G401 (cell line): ENCODE data around the gene HNRNPA1. TPM values are rescaled to one million over a fixed set of nuclear protein-coding genes. Genes with fewer than 3 reads are reported as not detected.
"Not testable (repeated sequence)": the region's sequence is repeated elsewhere in the genome, so short reads cannot be mapped to it uniquely, and the experiment has no call there.

ENCODE experiments used
- DNase-seq: peaks from one replicate; pipeline ENCODE4 v3.0.0-alpha.2; 2015; ENCODE audit warnings: low spot score
- in situ Hi-C: cut with HindIII; loops from 2 replicates; pipeline ENCODE4 v1.10.0; 2016; ENCODE audit warnings: low sequenced_read_pairs, mixed read lengths
- total RNA-seq: library from RNA; depleted of rRNA; stranded (reverse); fragments of >200 nt; shearing (Covaris generic); gene quantifications from 2 replicates; pipeline ENCODE4 v1.2.3, GENCODE V29; 2014

Gene HNRNPA1
- total RNA-seq, 1 experiment from 2014 or later, result 417 TPM

DNA sequence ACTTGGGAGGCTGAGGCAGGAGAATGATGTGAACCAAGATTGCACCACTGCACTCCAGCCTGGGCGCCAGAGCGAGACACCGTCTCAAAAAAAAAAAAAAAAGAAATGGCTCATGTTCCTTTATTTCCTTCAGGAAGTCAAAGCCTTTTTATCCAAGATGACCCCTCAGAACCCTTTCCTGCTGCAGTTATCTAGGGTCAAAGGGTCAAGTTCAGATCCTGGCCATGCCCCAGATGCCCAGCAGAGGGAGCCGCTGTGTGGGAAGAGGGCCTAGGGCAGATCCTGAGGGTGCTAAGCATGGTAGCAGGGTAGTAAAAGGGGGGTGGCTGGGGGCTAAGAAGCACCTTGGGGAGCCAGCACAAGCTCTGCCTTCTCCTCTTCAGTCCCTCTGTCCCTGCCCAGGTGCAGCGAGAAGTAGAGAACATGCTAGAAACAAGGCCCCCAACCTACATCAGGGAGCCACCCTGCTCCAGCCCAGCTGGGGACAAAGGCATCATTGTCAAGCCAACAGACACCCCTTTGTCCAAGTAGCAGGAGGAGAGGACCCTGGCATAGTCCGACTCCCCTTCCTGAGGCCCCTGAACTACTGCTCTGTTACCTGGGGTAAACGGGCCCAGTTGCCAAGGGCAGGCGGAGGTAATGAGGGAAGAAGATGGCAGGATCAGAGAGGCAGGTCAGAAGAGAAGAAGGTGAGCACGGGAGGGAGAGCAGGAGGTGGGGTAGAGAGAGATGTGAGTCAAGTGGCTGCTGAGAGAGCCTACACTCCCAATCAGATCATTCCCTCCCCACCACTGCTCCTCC, 13.8 kb downstream of the HNRNPA1 start:
- DNase-seq, result no peak
- in situ Hi-C loops, result loop anchor here (5.0 kb wide), 1 partner anchor 33 kb away; the partner anchor contains the start of gene COPZ1

GRCh38 chr12:54294953-54295566, 14.5 kb downstream of the HNRNPA1 start:
- in situ Hi-C loops, result loop anchor here (5.0 kb wide), 1 partner anchor 32 kb away; the partner anchor contains the start of gene COPZ1

GRCh38 chr12:54296393-54297099, 16.0 kb downstream of the HNRNPA1 start:
- no peak for DNase-seq
- in situ Hi-C loops, result no loop called here

More at GRCh38 chr12:54294953-54295566, 14.5 kb downstream of the HNRNPA1 start:
- DNase-seq, result peak; percentile 36

DNA sequence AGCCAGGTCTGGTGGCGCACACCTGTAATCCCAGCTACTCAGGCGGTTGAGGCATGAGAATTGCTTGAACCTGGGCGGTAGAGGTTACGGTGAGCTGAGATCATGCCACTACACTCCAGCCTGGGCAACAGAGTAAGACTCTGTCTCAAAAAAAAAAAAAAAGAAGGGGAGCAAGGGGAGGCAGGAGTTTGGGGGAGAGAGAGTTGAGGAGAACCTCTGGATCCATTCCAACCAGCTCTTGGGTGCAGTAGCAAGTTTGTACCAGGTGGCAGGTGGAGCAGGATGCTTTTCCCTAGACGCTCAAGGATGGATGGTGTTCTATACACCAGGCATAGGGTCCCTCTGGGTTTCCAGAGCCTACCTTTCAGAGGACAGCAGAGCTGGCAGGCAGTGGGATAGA, 18.4 kb downstream of the HNRNPA1 start:
- no peak for DNase-seq
- in situ Hi-C loops, result no loop called here

- in situ Hi-C loops, result no loop called here
- DNase-seq, result no peak
Observed at GRCh38 chr12:54299515-54300224, 19.1 kb downstream of the HNRNPA1 start.

GRCh38 chr12:54300225-54300731, 19.8 kb downstream of the HNRNPA1 start:
- in situ Hi-C loops, result no loop called here
- DNase-seq, result no peak

GRCh38 chr12:54300732-54301427, 20.4 kb downstream of the HNRNPA1 start, which contains the start of gene NFE2:
NFE2 (minus strand) TSS chr12:54301015; CDS start chr12:54295248, 5,767 bp downstream.
- in situ Hi-C loops, result no loop called here
- no peak for DNase-seq

GRCh38 chr12:54301428-54302048, 21.0 kb downstream of the HNRNPA1 start:
- in situ Hi-C loops, result no loop called here
- DNase-seq, result no peak

DNA sequence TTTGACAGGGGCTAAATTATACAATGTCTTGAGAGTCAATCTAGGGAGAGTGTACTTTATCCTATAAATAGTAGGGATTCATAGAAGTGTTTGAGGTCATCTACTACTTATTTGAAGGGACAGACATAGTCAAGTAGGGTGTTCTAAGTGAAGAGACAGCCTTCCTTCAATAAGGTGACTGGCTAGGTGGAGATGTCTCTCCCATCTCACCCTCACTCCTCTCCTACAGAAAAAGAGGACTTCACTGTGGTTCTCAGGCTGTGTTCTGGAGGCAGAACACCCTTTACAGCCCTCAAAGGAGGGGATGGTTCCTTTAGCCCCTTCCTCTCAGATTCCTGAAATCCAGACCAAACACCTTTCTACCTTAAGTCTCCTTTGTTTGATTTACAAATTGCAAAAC, 23.1 kb downstream of the HNRNPA1 start:
- in situ Hi-C loops, result no loop called here
- no peak for DNase-seq

DNA sequence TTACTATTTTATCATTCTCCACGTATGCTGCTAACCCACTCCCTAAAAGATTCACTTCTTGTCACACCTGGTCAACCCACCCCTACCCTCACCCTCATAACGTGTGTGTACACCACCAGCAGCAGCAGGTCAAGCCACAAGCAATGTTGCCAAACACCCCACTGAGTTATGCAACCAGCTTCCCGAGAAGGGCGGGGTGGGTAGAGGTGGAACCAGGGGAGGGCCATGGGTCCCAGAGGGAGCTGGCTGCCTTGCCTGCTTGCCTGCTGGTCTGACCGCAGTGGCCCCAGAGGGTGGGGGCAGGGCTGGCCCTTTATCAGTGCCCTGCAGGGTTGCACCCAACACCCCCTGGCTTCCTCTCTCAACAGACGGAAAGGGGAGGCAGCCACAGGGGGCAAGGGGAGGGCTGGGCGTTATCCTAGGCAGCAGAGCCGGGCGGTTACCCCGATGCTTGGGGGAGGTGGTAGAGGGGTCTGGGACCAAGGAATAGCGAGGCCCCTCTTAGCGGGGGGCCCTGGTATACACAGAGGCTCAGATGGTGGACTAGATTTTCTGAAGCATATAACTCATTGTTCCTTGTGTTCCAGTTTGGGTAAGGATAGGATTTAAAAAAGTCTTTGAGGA, 23.8 kb downstream of the HNRNPA1 start:
- no peak for DNase-seq
- in situ Hi-C loops, result no loop called here

GRCh38 chr12:54306925-54307741, 26.6 kb downstream of the HNRNPA1 start:
- no peak for DNase-seq
- in situ Hi-C loops, result no loop called here

DNA sequence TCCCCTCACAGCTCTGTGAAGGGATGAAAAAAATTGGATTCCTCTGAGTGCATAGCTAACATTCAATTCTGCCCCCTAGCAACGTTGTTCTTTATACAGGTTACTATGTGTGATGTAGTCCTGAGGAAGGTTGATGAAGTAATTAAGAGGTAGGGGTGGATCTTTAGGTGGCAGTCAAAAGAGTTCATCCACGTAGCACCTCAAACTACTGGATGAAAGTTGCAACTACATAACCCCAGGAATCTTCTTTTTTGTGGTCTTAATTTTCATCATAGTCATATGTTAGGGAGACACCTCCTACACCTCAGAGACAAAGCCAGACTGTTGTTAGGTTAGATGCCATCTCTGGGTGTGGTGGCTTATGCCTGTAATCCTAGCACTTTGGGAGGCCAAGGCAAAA, 30.5 kb downstream of the HNRNPA1 start:
- DNase-seq, result no peak
- in situ Hi-C loops, result no loop called here

- in situ Hi-C loops, DNase-seq: not testable (repeated sequence)
Observed at GRCh38 chr12:54312309-54312708, 31.8 kb downstream of the HNRNPA1 start.

- no peak for DNase-seq
- in situ Hi-C loops, result no loop called here
Observed at GRCh38 chr12:54321363-54321762, 40.8 kb downstream of the HNRNPA1 start.

DNA sequence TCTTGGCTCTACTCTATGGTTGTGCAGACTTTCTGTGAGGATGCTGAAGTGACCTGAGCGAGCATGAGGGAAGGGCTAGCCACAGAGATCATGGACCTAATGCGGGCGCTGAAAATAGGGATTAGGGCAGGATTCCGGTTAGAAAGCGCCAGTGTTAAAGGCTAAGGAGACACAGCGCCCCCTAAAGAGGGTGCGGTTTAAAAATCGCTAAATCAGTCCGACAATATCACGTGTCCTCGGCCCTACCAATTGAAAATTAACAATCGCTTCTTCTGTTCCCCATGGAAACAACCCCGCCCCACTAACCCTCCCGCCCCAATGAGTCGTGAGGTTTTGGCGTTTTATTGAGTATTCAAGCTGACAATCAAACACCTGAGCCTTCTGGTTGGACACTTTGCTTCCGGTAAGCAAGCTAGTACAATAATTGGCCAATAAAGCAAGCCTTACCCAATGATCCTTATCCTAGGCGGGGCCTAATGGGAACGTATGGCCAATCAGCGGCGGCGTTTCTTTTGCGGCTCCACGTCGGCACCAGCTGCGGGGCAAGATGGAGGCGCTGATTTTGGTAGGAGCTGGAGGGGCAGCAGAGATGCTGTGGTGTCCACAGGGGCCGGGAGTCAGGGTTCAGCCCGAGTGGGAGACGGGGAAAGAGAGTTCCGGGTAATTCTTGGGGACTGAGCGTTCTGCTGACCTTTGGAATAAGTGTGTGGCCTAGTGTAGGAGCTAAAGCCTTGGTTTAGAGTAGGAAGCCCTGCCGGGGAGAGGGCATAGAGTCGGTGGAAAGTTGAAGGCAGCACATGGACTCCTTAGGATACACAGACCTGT, 44.3 kb downstream of the HNRNPA1 start, which contains the start of gene COPZ1:
COPZ1 (plus strand) TSS at position 515 of the 825 bp plus-strand sequence; CDS start at position 548, 33 bp downstream.
- DNase-seq, result peak; percentile 100
- in situ Hi-C loops, result loop anchor here (5.0 kb wide), 1 partner anchor 33 kb away; no protein-coding TSS in a partner anchor
